OCI-LY7 (cell line): ENCODE measurements around the gene ESD. TPM values are rescaled to one million over a fixed set of nuclear protein-coding genes. Genes with fewer than 3 reads are reported as not detected.

ENCODE experiments used
- BruUV-seq: library from RNA; stranded (reverse); fragments of 400-500 nt; replicated peaks from 2 replicates; lab custom pipeline; 2021; lab: Mats Ljungman, UMichigan
- CTCF ChIA-PET: fragments of 300-600 bp; sonication (Branson Sonifier 250); formaldehyde crosslinking; loops from one replicate; lab custom pipeline; 2022; ENCODE audit warnings: antibody characterized with exemption; ENCODE audit not compliant: unreplicated experiment; lab: Charles Lee
- POLR2A ChIA-PET: fragments of 300-600 bp; sonication (Branson Sonifier 250); formaldehyde crosslinking; loops from one replicate; lab custom pipeline; 2022; ENCODE audit warnings: antibody characterized with exemption; lab: Charles Lee
- DNase-seq: peaks from one replicate; pipeline ENCODE4 v3.0.0-alpha.2; 2015; ENCODE audit warnings: low spot score
- H2AFZ ChIP-seq: fragments of 200-600 bp; sonication (generic), shearing (Covaris generic); 2 replicates; pipeline ENCODE4 v1.6.1; 2014; ENCODE audit warnings: mild to moderate bottlenecking, antibody characterized with exemption, low read length, moderate library complexity
- H3K27ac ChIP-seq: fragments of 200-600 bp; sonication (generic); 2 replicates; pipeline ENCODE4 v1.5.1; 2014; ENCODE audit warnings: mixed run types, low read depth, mild to moderate bottlenecking, moderate library complexity, low read length, inconsistent platforms; ENCODE audit not compliant: poor library complexity, severe bottlenecking
- H3K36me3 ChIP-seq: fragments of 200-600 bp; sonication (generic); 2 replicates; pipeline ENCODE4 v1.6.1; 2014; ENCODE audit warnings: mild to moderate bottlenecking, antibody characterized with exemption, low read length, moderate library complexity, mixed read lengths; ENCODE audit not compliant: insufficient read depth
- H3K4me1 ChIP-seq: fragments of 200-600 bp; sonication (generic); 2 replicates; pipeline ENCODE4 v1.5.1; 2014; ENCODE audit warnings: mild to moderate bottlenecking, low read length; ENCODE audit not compliant: insufficient read depth, poor library complexity, severe bottlenecking
- H3K4me2 ChIP-seq: fragments of 200-600 bp; sonication (generic); 2 replicates; pipeline ENCODE4 v1.6.1; 2014; ENCODE audit warnings: mild to moderate bottlenecking, low read length
- H3K4me3 ChIP-seq: fragments of 200-600 bp; sonication (generic); 2 replicates; pipeline ENCODE4 v1.5.1; 2014; ENCODE audit warnings: mild to moderate bottlenecking, low read depth, low read length; ENCODE audit not compliant: poor library complexity, severe bottlenecking
- H3K79me2 ChIP-seq: fragments of 200-600 bp; sonication (generic); 2 replicates; pipeline ENCODE4 v1.6.1; 2016; ENCODE audit warnings: low read depth, mild to moderate bottlenecking, low read length, moderate library complexity, mixed read lengths; ENCODE audit not compliant: insufficient read depth
- H3K9me2 ChIP-seq: fragments of 200-600 bp; sonication (generic); 2 replicates; pipeline ENCODE4 v1.6.1; 2016; ENCODE audit warnings: mild to moderate bottlenecking, low read length, mixed read lengths; ENCODE audit not compliant: insufficient read depth
- H3K9me3 ChIP-seq: fragments of 200-600 bp; sonication (generic); 2 replicates; pipeline ENCODE4 v1.6.1; 2014; ENCODE audit warnings: mild to moderate bottlenecking, mixed run types, low read length, mixed read lengths
- H4K20me1 ChIP-seq: fragments of 200-600 bp; sonication (generic); 2 replicates; pipeline ENCODE4 v1.6.1; 2014; ENCODE audit warnings: mild to moderate bottlenecking, antibody characterized with exemption, low read length, moderate library complexity, mixed read lengths; ENCODE audit not compliant: insufficient read depth
- EZH2phosphoT487 ChIP-seq: fragments of 200-600 bp; sonication (generic); IDR thresholded peaks from 2 replicates; pipeline ENCODE4 v1.6.1; 2018; ENCODE audit warnings: low read depth, borderline replicate concordance, mild to moderate bottlenecking, mixed run types, antibody characterized with exemption, low read length, moderate library complexity, mixed read lengths
- intact Hi-C: fragments of 100-400 bp; cut with micrococcal nuclease; formaldehyde crosslinking; loops from one replicate; pipeline ENCODE4 v1.10.0; 2022; ENCODE audit not compliant: unreplicated experiment
- total RNA-seq, 2 experiments: library from RNA; depleted of rRNA in 1 of 2; stranded (reverse); fragments of >200 nt in 1 of 2; shearing (Covaris generic) in 1 of 2; gene quantifications; 2 replicates each; pipeline ENCODE4 v1.2.3, GENCODE V29; 2014 to 2022
- TF ChIP-seq, protein P1 (sequence below): fragments of 200-600 bp; sonication (generic); conservative IDR thresholded peaks from 2 replicates; pipeline ENCODE4 v1.5.1; 2014; ENCODE audit warnings: mild to moderate bottlenecking, antibody characterized with exemption, low read length, moderate library complexity, mixed read lengths

Gene ESD
- total RNA-seq, 2 experiments from 2014 or later, result 41.6 to 48.0 TPM

DNA sequence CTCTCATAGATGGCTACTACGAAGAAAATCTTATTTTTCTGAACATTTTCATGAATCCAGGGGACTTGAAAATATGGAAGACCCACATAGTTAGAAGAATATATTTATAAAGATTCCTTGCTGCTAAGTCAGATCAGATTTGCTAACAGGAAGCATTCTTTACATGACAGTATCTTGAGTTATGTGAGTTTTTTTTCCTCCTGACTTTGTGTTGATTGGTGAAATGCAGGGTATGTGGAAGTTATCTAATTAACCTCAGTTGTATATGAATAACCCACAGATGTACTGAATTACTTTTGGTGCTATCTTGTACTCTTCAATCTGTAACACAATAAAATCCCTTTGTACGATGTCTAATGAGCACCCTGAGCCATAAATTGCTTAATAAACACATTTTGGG, 53.8 kb downstream of the ESD start:
- H3K9me2 ChIP-seq, result no peaks in the 10 kb centered on the region
- no peaks in the 10 kb centered on the region for H3K79me2 ChIP-seq
- CTCF ChIA-PET, result no interaction called here

GRCh38 chr13:46739447-46740098, 57.4 kb downstream of the ESD start:
- Histone ChIP-seq H3K9me3 (0 out of 2 replicates have a peak, but pooled peaks cover 3% of the 10 kb centered on the region), H3K79me2 (no peaks in the 10 kb centered on the region), H3K36me3 (peaks cover 75% of the 10 kb centered on the region), H3K4me2 (no peak overlapping the region), H3K4me3 (no peak overlapping the region), H3K9me2 (no peaks in the 10 kb centered on the region), H3K27ac (no peak overlapping the region), H4K20me1 (no peaks in the 10 kb centered on the region), H2AFZ (no peak overlapping the region), H3K4me1 (no peaks in the 10 kb centered on the region)
- POLR2A ChIA-PET, result no interaction called here
- CTCF ChIA-PET, result no interaction called here
- TF ChIP-seq EZH2phosphoT487, result no peak
- TF ChIP-seq, protein P1, sequence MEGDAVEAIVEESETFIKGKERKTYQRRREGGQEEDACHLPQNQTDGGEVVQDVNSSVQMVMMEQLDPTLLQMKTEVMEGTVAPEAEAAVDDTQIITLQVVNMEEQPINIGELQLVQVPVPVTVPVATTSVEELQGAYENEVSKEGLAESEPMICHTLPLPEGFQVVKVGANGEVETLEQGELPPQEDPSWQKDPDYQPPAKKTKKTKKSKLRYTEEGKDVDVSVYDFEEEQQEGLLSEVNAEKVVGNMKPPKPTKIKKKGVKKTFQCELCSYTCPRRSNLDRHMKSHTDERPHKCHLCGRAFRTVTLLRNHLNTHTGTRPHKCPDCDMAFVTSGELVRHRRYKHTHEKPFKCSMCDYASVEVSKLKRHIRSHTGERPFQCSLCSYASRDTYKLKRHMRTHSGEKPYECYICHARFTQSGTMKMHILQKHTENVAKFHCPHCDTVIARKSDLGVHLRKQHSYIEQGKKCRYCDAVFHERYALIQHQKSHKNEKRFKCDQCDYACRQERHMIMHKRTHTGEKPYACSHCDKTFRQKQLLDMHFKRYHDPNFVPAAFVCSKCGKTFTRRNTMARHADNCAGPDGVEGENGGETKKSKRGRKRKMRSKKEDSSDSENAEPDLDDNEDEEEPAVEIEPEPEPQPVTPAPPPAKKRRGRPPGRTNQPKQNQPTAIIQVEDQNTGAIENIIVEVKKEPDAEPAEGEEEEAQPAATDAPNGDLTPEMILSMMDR, result no peak
- BruUV-seq, result no TSS peak
- DNase-seq, result no peak
- intact Hi-C loops, result no loop called here

More for the DNA sequence above, 53.8 kb downstream of the ESD start:
- Histone ChIP-seq H3K4me3 (no peak overlapping the region), H4K20me1 (no peaks in the 10 kb centered on the region), H3K27ac (no peak overlapping the region), H3K36me3 (peaks cover 70% of the 10 kb centered on the region), H3K4me1 (no peaks in the 10 kb centered on the region), H3K4me2 (no peak overlapping the region), H3K9me3 (0 out of 2 replicates have a peak, but pooled peaks cover 6% of the 10 kb centered on the region), H2AFZ (no peak overlapping the region)
- no TSS peak for BruUV-seq
- intact Hi-C loops, result no loop called here
- POLR2A ChIA-PET, result interaction anchor here (0.7 to 0.8 kb wide), 2 partner anchors 8 to 689 kb away, joined by 3 to 4 read pairs; no protein-coding TSS in a partner anchor
- no peak for TF ChIP-seq EZH2phosphoT487
- TF ChIP-seq, protein P1, result no peak
- DNase-seq, result no peak

DNA sequence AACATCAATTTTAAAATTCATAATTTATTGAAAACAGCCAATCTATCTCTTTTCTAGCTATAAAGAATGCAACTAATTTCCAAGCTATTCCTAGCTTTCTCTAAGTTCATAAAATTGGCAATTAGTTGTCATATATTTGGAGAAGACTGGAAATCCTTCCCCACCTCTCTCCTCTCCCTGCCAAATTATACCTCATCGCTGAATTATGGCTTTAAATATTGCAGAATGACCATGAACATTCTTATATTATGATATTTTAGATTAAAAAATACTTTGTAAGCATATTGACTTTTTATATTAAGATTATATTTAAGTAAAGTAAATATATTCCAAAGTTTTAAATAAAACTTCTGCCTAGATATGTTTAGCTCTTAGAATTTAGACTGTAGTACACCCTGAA, 58.2 kb downstream of the ESD start:
- H3K4me3 ChIP-seq, result no peak overlapping the region
- H3K4me2 ChIP-seq, result no peak overlapping the region
- intact Hi-C loops, result no loop called here
- no peaks in the 10 kb centered on the region for H3K9me2 ChIP-seq
- H2AFZ ChIP-seq, result no peak overlapping the region
- no peaks in the 10 kb centered on the region for H3K79me2 ChIP-seq
- DNase-seq, result no peak
- POLR2A ChIA-PET, result interaction anchor here (0.6 to 1.6 kb wide), 4 partner anchors 25 to 234 kb away, joined by 3 to 4 read pairs (median 3); no protein-coding TSS in a partner anchor
- no peaks in the 10 kb centered on the region for H3K4me1 ChIP-seq
- no TSS peak for BruUV-seq
- no peak overlapping the region for H3K27ac ChIP-seq
- H3K36me3 ChIP-seq, result peaks cover 74% of the 10 kb centered on the region
- no peaks in the 10 kb centered on the region for H4K20me1 ChIP-seq
- CTCF ChIA-PET, result no interaction called here
- no peak for TF ChIP-seq EZH2phosphoT487
- TF ChIP-seq, protein P1, result no peak
- H3K9me3 ChIP-seq, result no peaks in the 10 kb centered on the region
